Stimulated activated CD4-positive, alpha-beta T cell treated with anti-CD3 and anti-CD28 coated beads, Interleukin-12 subunit alpha, Interleukin-12 subunit beta, amount 100 ng/mL, for 24 hours (primary cell): ENCODE data around the gene TEX12.
"Not testable (repeated sequence)": the region's sequence is repeated elsewhere in the genome, so short reads cannot be mapped to it uniquely, and the experiment has no call there.

Experiments used
- DNase-seq, 2 experiments: peaks; one replicate each; pipeline ENCODE4 v3.0.0-alpha.2; 2020; ENCODE audit warnings: low read depth in 2 of 2

TEX12 gene, protein sequence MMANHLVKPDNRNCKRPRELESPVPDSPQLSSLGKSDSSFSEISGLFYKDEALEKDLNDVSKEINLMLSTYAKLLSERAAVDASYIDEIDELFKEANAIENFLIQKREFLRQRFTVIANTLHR

DNA sequence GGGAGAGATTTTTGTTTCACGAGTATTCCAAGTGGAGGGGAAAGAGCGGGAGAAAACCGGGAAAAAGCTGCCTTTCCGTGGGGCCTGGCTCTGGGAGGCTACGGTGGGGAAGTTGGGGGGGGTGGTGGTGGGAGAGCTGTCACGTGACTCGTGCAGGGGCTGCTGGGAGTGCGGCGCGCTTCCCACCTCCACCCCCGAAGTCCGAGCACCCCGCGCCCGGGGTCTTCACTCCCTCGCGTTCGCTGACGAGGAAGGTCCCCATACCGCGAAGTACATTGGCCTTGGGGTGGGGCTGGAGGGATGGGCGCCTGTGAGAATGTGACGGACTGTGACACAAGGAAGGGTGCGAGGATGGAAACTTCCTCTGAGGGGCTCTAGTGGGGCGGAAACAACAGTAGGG is at the start of gene TEX12:
Gene TEX12, plus strand, starts transcription at position 228 of the 400 bp plus-strand sequence. CDS start 1,897 bp downstream, outside the sequence.
- DNase-seq, result no peak

DNA sequence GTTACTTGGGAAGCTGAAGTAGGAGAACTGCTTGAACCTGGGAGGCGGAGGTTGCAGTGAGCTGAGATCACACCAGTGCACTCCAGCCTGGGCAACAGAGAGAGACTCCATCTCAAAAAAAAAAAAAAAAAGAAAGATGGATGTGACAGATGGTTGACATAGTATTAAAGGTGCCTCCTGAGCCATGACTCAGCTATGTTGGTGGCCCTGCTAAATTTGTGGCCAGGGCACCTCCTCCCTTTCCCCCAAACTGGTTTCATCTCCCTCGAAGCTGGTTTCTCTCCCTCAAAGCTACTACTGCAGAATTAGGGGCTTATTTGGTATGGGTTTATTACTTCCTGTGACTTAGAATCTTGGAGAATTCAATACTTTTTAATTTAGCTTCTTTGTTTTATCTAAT is 49.0 kb upstream of the TEX12 start:
- peak in 1 of 2 experiments; percentile 6 for DNase-seq

DNA sequence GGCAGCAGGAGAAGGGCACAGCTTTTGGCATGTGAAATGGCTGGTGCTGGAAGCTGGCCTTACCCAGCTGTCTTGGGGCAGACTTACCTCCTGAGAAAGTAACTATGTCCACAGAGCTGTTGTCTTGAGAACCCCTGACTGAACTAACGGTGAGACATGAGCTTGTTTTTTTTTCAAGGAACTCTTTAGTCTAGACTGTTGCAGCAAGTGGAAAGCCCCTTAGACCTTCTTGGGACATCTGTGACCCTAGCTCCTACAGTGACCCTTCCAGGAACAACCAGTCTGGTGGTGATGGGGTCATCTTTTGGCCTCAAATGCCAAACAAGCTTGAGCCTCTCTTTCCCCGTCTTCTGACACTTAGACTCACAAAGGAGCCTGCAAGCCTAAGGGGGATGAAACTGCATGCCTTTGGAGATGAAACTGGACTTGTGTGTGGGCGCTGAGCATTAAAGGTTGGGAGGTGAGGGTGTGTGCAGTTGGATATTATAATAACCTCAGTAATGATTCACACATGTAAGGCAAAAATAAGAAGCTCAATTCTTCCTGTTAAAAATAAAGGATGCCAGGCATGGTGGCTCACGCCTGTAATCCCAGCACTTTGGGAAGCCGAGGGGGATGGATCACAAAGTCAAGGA is 45.1 kb upstream of the TEX12 start:
- DNase-seq, result no peak

DNA sequence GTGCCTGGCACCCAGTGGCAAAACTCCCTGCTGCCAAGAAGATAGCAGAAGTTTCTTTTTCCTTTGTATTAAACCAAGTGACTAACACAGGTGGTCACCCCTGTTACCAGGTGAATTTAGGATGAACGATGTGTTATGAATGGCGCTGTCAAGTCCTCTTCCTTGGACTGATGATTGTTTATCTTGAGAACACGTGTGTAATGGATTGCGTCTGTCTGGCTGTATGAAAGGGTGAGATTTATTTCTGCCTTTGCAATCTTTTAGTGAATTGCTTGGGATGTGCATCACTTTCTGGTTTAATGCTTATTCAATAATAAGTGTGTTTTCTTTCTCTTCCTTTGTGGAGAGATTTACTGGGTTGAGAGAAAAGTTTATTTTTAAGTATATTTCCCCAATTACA is 44.0 kb upstream of the TEX12 start:
- no peak for DNase-seq

DNA sequence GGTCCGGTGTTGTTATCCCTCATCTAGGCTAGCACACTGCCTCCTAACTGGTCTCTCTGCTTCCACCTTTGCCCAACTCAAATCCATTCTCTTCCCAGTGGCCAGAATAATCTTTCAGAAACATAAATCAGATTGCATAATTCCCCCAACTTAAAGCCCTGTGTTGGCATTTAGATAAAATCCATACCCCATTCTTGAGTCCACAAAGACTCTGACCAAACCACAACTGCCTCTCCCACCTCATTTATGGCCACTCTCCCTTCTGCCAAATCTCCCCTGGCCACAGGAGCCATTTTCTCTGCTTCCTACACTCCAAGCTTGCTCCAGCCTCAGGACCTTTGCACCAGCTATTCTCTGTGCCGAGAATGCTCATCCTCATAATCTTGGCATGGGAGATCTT is 40.1 kb upstream of the TEX12 start:
- no peak for DNase-seq

DNA sequence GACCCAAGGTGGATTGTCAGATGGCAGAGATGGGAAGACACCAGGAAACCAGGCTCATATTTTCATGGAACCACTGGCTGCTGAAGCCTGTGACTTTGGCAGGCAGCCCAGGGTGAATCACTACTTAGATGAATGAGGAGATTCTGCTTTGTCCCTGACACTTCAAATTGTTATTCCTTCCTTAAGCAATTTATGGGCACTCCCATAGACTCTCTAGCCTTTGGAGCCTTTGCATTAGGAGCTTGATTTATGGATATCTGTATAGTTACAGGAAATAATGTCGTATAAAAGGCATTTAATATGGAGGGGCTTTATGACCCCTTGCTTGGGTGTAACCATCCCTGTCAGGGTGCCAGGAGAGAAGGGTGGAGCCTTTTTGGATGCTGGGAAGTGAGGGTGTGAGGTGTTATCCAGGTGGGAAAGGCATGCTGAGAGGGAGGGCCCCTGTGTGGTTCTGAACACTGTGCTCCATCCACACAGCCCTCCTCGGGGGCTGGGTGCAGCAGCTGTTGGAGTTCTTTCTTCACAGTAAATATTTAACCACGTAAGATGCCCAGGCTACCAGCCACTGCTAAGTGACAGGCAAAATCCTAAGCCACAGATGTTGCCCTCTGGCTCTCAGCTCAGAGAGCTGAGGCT is 38.6 kb upstream of the TEX12 start:
- DNase-seq, result no peak

DNA sequence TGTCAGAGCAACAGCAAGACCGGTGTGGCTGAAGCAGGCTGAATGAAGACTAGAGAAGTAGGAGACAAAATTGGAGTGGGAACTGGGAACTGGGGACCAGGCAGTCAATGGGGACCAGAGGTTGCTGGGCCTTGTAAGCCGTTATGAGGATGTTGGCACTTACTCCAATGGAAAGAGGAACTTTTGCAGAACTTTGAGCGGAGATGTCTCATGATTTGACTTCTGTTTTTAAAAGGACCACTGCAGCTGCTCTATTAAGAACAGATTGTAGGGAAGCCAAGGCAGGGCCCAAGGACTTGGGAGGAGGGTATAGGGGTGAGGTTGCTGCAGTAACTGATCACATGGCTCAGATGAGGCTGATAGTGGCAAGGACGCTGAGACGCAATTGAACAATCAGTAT is 37.5 kb upstream of the TEX12 start:
- no peak for DNase-seq

DNA sequence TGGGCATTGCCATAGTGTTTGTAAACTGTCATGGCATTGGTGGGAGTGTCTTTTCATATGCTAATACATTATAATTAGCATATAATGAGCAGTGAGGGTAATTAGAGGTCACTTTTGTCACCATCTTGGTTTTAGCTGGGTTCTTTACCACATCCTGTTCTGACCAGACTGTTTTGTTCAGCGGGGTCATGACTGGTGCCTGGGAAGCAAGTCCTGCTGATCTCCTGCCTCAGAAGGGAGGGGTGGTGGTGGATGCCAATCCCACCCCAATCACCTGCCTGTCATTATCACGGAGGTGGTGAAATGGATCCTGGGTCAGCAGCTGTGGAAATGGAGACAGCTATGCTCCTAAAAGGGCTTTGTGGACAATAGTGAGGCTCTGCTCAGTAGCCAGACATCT is 34.4 kb upstream of the TEX12 start:
- DNase-seq, result no peak

DNA sequence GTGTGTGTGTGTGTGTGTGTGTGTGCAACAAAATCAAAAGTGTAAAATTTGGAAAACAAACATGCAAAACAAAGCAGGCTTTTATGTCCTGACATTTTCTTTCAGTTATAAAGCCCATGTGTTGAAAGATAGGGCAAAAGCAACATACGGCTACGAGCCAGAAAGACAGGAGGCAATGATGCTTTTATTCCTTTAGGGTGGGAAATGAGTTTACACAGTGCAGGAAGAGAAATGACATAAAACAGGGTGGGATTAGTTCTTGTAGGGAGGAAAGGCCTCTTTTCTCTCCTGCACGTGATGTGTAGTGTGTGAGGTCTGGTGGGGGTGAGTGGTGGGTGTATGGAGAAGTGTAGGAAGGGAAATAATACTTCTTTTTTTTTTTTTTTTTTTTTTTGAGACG is 32.7 kb upstream of the TEX12 start:
- DNase-seq, result no peak

DNA sequence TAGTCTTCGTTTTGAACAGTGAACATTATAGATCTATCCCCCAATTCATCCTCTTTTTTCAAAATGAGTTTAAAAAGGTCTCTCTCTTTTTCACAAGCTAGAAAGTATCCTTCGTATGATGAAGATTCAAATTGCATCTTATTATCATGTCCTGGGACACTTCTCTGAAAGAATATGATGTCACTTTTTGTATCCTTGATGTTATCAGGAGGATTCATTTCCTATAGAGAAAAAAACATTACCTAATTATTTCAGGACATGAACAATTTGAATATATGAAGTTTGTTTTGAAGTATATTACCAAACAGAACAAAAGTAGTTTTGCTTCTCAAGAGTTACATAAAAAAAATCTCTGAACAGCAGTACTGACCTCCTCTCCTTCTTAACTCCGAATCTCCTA is 23.6 kb upstream of the TEX12 start:
- DNase-seq, result no peak

DNA sequence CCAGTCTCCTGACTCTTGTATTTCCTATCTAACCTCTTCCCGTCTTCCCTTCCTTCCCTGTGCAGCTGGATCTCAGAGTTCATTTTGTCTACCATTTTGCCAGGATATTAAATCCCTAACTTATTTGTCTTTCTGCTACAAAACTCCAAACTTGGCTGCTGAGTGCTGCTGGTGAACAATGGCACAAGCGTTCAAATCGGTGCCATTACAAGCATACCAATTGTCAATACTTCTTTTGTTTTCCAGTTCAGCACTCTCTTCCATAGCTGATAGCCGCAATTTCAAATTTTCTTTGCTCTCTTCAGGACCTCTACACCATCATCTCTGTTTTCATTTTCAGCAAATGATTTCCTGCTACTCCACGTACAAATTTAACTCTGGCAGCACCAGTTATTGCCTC is 16.7 kb upstream of the TEX12 start:
- DNase-seq, result no peak

DNA sequence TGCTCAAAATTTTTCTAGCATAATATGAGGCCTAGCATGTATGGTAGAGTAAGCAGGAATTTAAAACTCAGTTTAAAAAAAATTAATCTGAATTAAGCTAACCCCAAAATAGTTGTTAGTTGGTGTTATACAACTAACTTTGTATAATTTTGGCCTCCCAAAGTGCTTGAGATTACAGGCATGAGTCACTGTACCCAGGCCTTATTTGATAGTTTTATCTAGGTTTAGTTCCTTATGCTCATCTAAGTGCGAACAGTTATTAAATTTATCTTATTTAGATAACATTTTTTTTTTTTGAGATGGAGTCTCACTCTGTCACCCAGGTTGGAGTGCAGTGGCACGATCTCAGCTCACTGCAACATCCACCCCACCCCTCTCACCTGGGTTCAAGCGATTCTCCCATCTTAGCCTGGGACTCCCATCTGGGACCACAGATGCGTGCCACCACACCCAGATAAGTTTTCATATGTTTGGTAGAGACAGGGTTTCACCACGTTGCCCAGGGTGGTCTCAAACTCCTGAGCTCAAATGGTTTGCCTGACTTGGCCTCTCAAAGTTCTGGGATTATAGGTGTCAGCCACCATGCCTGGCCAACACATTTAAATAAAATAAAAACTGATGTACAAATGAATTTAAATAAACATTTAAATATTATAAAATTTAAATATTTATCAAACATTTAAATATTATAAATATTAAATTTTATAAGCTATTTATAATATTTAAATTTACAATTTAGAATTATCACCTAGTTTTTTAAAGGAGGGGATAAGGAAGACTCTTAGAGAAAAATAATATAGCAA is 10.8 kb upstream of the TEX12 start:
- DNase-seq, result no peak

DNA sequence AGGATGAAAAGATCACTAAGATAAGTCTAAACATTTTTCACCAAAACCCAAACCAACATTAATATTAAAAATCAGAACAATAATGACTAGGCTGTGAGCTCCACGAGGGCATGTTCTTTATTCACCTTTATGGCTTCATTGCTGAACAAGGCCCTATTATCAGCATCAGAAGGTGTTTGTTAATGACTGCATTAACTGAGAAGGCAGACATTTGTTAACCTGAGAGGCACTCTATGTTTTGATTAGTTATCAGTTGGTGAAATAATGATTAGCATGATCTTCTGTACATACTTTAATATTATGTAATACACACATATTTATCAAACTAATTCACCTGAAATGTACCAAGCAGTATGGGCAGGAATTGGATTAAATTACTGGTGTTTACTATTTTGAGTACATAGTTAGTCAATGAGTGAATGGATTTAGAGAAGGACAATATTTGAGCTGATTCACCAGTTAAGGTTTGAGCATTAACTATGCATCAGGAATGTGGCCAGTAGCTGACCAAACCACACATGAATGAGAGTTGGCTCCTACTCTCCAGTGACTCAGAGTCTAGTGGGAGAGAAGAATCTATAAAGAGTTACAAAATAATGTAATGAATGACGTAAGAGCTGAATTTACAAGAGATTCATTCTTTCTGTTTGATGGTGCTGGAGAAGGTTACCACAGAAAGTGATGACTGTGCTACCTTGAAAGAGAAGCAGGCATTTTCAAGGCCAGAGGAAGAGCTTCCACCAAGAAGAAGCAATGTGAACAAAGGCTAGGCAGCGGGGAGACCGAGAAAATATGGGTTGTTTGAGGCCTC is 10.0 kb upstream of the TEX12 start:
- DNase-seq, result no peak

DNA sequence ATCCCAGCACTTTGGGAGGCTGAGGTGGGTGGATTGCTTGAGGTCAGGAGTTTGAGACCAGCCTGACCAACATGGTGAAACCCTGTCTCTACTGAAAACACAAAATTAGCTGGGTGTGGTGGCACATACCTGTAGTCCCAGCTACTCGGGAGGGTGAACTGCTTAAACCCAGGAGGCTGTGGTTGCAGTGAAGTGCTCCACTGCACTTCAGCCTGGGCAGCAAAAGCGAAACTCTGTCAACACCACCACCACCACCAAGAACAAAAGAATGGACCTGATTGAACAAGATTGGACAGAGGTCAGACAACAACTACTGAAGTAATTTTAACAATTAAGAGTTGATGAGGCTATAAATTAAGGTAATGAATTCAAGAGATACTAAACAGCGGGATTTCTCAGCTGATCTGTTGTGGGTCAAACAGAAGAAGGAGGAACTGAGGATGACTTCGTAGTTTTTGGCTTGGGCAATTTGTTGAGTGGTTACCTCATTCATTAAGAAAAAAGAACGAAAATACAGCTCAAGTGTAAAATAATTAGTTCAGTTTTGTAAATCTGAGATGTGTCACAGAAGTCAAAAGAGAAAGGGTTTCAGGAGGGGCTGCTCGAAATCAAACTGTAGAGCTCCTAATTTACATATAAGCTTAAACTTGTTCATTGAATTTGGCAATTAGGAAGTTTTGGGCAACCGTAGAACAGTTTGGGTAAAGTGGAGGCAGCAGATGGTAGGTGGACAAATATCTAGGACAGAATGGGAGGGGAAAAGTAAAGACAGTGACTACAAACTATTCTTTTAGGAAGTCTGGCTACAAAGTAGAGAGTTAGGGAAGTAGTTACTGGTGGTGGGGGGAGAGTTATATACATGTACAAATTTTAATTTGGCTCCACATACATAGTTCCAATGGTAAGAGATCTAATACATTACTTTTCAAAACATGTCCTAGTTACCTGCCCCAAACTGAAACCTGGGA is 7.8 kb upstream of the TEX12 start:
- DNase-seq, result no peak

DNA sequence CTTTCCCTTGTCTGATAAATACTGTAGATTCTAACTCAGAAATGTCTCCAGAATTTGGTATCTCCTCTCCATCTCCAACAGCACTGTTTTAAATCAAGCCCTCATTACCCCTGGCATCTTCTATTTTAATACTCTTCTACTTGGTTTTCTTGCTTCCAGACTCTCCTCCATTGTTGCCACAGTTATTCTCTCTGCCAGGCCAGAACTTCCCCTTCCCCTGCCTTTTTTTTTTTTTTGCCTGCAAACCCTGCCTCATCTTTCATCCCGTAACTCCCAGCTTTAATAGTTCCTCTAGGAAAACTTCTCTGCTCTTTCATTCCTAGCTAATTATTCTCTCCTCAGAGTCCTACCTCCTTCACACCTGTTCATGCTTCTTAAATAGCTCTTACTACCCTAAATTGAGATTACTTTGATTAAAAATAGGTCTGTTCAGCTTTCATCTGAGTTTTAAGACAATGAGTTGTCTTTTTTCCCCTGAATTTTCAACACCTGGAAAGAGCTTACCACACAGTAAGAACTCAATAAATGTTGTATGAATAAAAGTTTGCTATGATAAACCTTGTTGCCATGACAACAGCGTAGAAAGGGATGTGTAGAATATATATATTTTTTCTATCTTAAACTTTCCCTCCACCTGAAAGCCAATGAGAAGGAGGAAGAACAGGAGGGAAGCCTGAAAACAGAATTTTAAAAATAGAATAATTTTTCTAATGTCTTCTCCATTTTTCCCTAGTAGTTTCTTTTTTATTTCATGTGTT is 6.9 kb upstream of the TEX12 start:
- no peak for DNase-seq

DNA sequence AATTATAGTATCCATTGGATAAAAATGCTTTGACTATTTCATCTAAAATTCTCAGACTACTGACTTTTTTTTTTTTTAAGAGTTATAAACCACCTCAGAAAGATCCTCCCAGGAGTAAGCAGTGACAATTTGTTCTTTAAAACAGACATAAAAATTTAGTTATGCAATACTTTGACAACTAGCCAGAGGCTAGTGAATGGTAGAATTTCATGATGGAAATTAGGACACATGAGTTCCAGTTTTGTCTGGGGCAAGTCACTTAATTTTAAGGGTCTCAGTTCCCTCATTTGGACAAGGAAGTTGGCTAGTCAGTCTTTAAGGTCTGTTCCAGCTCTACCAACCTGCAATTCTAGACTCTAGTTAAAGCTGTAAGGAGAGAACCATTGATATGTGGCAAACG is 6.2 kb upstream of the TEX12 start:
- no peak for DNase-seq

DNA sequence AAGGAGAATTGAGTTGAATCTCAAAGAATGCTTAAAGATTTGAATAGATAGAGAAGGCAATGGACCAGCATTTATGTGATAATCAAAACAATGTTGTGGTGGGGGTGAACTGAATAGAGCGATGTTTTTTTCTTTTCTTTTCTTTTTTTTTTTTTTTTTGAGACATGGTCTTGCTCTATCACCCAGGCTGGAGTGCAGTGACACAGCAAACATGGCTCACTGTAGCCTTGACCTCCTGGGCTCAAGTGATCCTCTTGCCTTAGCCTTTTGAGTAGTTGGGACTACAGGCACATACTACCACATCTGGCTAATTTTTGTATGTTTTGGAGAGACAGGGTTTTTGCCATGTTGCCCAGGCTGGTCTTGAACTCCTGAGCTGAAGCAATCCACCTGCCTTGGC is 5.0 kb upstream of the TEX12 start:
- not testable (repeated sequence) for DNase-seq

DNA sequence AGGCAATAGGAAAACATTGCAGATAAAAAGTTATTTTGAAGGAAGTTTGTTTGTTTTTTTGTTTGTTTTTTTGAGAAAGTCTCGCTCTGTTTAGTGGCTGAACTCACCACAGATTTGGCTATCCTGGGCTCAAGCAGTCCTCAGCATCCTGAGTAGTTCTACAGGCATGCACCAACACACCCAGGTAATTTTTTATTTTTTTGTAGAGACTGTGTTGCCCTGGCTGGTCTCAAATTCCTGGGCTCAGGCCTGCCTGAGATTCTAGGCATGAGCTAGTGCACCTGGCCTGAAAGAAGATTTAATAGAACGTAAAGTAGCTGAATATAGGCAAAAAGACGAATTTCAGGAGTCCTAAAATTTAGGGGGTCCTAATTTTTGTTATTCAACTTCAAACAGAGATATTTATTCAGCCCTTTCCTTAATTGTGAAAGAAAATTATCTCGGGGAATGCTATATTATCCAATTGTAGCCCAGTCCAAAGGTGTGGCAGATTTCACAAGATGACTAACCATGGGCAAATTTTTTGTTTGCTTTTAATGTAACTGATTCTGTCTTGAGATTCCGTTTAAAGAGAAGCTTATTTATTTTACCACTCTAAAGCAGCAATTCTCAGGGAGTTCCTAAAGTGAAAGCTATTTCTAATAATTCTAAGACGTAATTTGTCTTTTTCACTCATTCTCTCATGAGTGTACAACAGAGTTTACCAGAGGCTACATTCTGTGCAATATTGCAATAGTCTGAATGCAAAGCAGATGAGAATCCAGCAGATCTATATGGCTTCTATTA is 4.2 kb upstream of the TEX12 start:
- DNase-seq, result no peak
